Panc1 (cell line): ENCODE results near the gene ZNF362.

Experiments
- POLR2AphosphoS5 ChIP-seq: IDR thresholded peaks from 2 replicates; pipeline ENCODE4 v1.6.1; 2012; ENCODE audit warnings: mild to moderate bottlenecking, low read depth, low read length, moderate library complexity
- TF ChIP-seq, protein P1 (sequence below): fragments of 450-650 bp; IDR thresholded peaks from 2 replicates; pipeline ENCODE4 v1.5.1; 2017; ENCODE audit warnings: mild to moderate bottlenecking

DNA sequence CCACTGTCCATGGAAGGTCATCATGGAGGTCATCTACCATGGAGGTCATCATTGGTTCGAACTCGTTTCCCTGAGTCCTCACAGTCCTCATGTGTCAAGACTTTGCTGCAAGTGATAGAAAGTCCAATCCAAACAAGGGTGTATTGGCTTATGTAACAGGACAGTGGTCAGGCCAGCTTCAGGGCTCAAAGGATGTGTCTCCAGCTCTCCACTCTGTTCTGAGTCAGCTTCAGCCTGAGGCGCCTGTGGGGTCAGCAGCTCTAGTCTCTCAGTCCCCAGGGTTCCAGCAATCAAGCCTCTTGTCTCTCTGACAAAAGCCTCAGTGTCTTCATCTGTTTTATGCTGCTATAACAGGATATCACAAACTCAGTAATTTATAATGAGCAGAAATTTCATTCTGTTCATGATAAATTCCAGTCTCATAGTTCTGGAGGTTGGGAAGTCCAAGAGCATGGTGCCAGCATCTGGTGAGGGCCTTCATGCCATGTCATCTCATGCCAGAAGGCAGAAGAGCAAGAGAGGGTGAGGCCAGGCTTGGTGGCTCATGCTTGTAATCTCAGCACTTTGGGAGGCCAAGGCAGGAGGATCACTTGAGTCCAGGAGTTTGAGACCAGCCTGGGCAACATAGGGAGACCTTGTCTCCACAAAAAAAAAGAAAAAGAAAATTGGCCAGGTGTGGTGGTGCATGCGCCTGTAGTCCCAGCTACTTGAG is 45.1 kb downstream of the ZNF362 start:
- TF ChIP-seq, protein P1, sequence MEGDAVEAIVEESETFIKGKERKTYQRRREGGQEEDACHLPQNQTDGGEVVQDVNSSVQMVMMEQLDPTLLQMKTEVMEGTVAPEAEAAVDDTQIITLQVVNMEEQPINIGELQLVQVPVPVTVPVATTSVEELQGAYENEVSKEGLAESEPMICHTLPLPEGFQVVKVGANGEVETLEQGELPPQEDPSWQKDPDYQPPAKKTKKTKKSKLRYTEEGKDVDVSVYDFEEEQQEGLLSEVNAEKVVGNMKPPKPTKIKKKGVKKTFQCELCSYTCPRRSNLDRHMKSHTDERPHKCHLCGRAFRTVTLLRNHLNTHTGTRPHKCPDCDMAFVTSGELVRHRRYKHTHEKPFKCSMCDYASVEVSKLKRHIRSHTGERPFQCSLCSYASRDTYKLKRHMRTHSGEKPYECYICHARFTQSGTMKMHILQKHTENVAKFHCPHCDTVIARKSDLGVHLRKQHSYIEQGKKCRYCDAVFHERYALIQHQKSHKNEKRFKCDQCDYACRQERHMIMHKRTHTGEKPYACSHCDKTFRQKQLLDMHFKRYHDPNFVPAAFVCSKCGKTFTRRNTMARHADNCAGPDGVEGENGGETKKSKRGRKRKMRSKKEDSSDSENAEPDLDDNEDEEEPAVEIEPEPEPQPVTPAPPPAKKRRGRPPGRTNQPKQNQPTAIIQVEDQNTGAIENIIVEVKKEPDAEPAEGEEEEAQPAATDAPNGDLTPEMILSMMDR, result no peak
- TF ChIP-seq POLR2AphosphoS5, result no peak
